HL-60 (cell line): ENCODE data around the gene SYNJ2.

Source experiments
- DNase-seq, 2 experiments: peaks; one replicate each; pipeline ENCODE4 v3.0.0-alpha.2; 2010 to 2020; ENCODE audit warnings: low read depth in 1 of 2, low spot score in 1 of 2
- H3K27ac ChIP-seq: fragments of 250-450 bp; sonication (Bioruptor Pico); replicated peaks from 2 replicates; pipeline ENCODE4 v1.5.1; 2020; ENCODE audit warnings: mild to moderate bottlenecking, moderate library complexity
- H3K27me3 ChIP-seq: fragments of 250-450 bp; sonication (Bioruptor Pico); 2 replicates; pipeline ENCODE4 v1.5.1; 2021; ENCODE audit warnings: mild to moderate bottlenecking, moderate library complexity; ENCODE audit not compliant: insufficient read depth, poor library complexity, severe bottlenecking
- H3K4me3 ChIP-seq: replicated peaks from 2 replicates; pipeline ENCODE4 v1.5.1; 2011; ENCODE audit warnings: mild to moderate bottlenecking, control low read depth, low read length; ENCODE audit not compliant: insufficient read depth
- GABPA ChIP-seq: IDR thresholded peaks from 2 replicates; pipeline ENCODE4 v1.6.1; 2012; ENCODE audit warnings: low read depth
- POLR2AphosphoS5 ChIP-seq: IDR thresholded peaks from 2 replicates; pipeline ENCODE4 v1.6.1; 2012; ENCODE audit warnings: low read depth
- SPI1 ChIP-seq: IDR thresholded peaks from 2 replicates; pipeline ENCODE4 v1.6.1; 2012; ENCODE audit warnings: low read depth, mild to moderate bottlenecking, borderline replicate concordance
- TF ChIP-seq, protein P1 (sequence below): IDR thresholded peaks from one replicate; pipeline ENCODE4 v1.5.1; 2011; ENCODE audit warnings: low read length, control low read depth, inconsistent platforms; ENCODE audit not compliant: insufficient read depth
- TF ChIP-seq, protein P2 (sequence below): IDR thresholded peaks from 2 replicates; pipeline ENCODE4 v1.6.1; 2012; ENCODE audit warnings: low read depth; ENCODE audit not compliant: insufficient replicate concordance

The SYNJ2 gene

DNA sequence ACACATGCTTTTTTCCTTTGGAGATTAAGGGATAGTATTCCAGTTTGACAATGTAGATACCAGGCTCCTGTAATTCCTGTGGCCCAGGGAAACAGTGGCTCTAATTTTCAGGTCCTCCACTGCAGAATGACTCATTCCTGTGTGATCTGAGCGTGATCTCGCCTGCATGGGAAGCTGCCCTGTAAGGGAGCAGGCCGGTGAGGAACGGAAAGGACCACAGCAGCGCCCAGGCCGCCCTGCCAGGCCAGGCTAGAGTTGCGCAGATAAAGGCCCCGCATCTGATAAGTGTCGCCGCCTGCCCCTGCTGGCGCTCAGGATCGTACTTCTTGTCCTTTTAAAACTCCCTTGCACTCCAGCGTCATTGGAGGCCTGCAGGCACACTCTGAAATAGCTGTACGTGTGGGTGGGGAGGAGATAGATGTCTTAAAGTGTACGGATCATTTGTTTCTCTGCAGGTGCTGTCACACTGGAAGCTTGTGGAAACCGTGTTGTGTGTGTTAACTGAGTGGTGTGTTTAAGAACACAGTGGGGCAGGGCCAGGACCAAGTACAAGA lies 60.7 kb downstream of the SYNJ2 start:
- DNase-seq: no peak
- Histone ChIP-seq H3K4me3 (no peak overlapping the region), H3K27me3 (no peaks in the 10 kb centered on the region), H3K27ac (no peak overlapping the region)
- TF ChIP-seq GABPA (no peak), SPI1 (no peak), POLR2AphosphoS5 (no peak)
- TF ChIP-seq, protein P1, sequence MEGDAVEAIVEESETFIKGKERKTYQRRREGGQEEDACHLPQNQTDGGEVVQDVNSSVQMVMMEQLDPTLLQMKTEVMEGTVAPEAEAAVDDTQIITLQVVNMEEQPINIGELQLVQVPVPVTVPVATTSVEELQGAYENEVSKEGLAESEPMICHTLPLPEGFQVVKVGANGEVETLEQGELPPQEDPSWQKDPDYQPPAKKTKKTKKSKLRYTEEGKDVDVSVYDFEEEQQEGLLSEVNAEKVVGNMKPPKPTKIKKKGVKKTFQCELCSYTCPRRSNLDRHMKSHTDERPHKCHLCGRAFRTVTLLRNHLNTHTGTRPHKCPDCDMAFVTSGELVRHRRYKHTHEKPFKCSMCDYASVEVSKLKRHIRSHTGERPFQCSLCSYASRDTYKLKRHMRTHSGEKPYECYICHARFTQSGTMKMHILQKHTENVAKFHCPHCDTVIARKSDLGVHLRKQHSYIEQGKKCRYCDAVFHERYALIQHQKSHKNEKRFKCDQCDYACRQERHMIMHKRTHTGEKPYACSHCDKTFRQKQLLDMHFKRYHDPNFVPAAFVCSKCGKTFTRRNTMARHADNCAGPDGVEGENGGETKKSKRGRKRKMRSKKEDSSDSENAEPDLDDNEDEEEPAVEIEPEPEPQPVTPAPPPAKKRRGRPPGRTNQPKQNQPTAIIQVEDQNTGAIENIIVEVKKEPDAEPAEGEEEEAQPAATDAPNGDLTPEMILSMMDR: no peak
- TF ChIP-seq, protein P2, sequence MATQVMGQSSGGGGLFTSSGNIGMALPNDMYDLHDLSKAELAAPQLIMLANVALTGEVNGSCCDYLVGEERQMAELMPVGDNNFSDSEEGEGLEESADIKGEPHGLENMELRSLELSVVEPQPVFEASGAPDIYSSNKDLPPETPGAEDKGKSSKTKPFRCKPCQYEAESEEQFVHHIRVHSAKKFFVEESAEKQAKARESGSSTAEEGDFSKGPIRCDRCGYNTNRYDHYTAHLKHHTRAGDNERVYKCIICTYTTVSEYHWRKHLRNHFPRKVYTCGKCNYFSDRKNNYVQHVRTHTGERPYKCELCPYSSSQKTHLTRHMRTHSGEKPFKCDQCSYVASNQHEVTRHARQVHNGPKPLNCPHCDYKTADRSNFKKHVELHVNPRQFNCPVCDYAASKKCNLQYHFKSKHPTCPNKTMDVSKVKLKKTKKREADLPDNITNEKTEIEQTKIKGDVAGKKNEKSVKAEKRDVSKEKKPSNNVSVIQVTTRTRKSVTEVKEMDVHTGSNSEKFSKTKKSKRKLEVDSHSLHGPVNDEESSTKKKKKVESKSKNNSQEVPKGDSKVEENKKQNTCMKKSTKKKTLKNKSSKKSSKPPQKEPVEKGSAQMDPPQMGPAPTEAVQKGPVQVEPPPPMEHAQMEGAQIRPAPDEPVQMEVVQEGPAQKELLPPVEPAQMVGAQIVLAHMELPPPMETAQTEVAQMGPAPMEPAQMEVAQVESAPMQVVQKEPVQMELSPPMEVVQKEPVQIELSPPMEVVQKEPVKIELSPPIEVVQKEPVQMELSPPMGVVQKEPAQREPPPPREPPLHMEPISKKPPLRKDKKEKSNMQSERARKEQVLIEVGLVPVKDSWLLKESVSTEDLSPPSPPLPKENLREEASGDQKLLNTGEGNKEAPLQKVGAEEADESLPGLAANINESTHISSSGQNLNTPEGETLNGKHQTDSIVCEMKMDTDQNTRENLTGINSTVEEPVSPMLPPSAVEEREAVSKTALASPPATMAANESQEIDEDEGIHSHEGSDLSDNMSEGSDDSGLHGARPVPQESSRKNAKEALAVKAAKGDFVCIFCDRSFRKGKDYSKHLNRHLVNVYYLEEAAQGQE: no peak

DNA sequence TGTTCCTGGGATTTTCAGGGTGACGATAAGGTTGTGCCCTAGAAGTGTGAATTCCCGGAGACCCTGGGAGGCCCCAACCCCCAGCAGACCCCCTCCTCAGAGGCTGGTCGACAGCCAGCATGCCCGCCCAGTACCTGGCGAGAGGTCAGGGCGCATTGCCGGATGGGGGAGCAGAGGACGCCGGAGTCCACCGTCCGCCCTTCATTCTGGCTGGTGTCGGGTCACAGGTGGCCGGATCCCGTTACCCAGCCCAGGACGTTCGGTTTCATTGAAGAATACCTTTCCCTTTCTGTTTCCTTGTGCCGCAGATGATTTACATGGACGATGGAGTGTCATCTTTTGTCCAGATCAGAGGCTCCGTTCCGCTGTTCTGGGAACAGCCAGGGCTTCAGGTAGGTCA lies 61.3 kb downstream of the SYNJ2 start:
- Histone ChIP-seq H3K4me3 (no peak overlapping the region), H3K27ac (no peak overlapping the region)

DNA sequence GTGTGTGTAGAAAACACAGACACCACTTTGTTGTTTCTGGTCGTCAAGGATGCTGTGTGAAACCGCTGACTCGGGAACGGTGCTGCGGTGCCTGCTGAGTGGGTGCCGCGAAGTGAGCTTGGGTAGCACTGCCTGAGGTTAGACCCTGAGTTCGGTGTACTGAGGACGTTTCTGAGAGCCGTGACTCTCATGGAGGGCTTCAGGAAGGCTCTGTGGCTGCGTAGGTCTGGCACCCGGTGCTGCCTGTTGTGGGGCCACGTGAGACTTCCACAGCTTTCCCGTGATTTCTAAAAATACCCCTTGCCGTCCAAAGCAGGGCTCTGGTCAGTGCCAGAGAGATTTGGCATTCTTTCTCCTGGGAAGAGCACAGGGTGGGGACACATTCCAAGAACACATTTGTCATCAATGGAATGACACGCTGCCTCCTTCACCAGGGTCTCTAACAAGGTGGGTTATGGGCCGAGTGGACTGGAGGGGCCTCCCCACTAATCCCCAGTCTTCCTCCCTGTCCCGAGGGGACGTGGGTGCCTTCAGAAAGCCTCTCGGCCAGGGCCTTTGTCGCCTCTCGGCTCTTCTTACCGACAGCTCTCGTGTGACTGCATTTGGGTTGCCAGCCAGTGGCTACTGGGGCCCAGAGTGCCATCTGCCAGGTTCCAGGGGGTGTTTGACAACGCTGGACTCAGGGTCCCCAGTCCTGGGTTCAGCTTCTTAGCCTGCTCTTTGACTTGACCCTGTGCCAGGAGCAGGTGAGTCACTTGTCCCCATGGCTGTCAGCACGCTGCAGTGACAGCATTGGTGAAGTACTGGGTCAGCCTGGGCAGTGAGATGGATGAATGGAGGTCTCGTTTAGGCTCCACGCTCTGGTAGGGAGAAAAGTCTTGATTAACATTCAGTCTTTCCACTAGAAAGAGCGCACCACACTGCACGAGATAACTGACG lies 62.2 kb downstream of the SYNJ2 start:
- H3K4me3 ChIP-seq: no peak overlapping the region
- H3K27me3 ChIP-seq: no peaks in the 10 kb centered on the region
- no peak for TF ChIP-seq GABPA
- TF ChIP-seq, protein P2: no peak
- no peak for TF ChIP-seq POLR2AphosphoS5
- TF ChIP-seq, protein P1: no peak
- TF ChIP-seq SPI1: no peak
- H3K27ac ChIP-seq: no peak overlapping the region
- no peak for DNase-seq

More for the DNA sequence above, 61.3 kb downstream of the SYNJ2 start:
- TF ChIP-seq, protein P1: no peak
- TF ChIP-seq, protein P2: no peak
- TF ChIP-seq SPI1 (no peak), POLR2AphosphoS5 (no peak), GABPA (no peak)
- H3K27me3 ChIP-seq: no peaks in the 10 kb centered on the region
- no peak for DNase-seq
